T-helper 2 cell treated with Interferon-gamma antibody and Interleukin-4, amounts not matched to agents 100 ng/mL and 5 ng/mL, for 36 hours (primary cell): Measurements from ENCODE around the gene TTLL11. TPM values are rescaled to one million over a fixed set of nuclear protein-coding genes. Genes with fewer than 3 reads are reported as not detected.

Source experiments
- intact Hi-C: fragments of 100-400 bp; cut with micrococcal nuclease; formaldehyde crosslinking; loops from one replicate; pipeline ENCODE4 v1.15.1; 2023
- total RNA-seq: library from RNA; stranded (reverse); gene quantifications from 2 replicates; pipeline ENCODE4 v1.2.3, GENCODE V29; 2022

TTLL11 gene
- total RNA-seq, 1 donor from 2014 or later: 2.7 TPM

DNA sequence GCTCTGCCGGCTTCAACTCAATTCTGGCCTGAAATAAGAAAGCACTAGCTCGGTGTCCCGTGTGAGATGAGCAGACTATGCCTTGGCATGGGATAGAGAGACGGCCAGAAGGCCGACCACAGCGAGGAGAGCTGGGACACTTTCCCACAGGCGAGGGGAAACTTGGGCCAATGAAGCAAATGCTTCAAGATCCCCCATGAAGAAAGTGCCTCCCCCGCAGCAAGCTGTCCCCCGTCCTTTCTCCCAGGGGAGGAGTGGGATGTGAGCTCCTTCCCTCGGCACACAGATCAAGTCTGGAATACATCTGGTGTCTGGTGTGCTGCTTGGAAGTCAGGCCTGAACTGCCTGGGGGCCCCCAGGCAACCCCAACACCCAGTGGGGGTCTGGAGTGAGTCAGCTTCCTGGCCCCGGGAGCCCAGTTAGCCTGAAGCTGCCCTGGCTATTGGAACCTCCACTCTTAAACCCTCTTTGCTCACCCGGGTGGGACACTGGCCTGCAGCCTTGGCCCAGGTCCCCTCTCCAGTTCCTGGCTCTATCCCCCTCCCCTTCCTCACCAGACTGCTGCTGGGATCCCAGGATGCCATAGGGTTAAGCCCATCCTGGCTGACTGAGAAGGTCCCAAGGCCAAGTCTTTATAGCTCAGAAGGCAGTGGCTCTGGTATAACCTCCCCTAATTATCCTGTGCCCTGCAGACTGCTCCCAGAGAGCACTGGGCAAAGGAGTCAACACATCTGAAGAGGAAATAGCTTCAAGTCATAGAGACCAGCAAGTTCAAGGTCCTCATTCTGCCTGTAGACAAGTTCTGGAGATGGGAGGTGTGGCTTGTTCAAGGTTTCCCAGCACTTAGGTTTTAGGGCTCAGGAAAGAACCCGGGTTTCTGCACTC, 205.3 kb downstream of the TTLL11 start:
- intact Hi-C loops: no loop called here

DNA sequence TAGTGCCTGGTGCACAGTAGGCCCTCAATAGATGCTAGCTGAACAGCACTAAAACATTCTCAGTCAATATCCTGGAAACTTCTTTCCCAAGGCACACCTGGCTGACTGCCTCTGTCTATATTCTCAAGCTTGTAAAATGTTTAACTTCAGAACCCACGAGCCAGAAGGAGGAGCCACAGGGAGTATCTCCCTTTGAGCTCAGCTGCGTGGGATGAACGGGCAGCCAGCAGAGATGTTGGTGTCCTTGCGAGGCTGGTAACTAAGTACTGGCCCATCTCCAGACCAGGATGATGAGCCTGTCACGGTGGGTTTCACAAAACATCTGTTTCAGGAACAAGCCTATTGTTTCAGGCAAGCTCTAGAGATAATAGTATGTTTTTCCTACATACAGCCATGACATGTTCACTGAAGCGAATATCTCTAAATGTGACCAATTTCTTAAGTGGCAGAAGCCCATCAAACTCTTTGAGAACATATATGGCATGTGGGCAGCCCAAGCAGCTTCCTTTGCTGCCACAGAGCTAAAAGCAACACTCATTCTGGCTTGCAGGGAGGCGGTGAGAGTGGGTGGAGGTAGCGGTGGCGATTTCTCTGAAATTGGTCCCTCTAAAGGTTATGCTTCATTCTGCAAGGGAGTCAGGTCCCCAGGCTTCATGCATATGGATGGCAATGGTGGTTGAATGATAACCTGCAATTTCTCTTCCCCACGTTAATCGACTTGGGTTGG, 206.2 kb downstream of the TTLL11 start:
- intact Hi-C loops: no loop called here

DNA sequence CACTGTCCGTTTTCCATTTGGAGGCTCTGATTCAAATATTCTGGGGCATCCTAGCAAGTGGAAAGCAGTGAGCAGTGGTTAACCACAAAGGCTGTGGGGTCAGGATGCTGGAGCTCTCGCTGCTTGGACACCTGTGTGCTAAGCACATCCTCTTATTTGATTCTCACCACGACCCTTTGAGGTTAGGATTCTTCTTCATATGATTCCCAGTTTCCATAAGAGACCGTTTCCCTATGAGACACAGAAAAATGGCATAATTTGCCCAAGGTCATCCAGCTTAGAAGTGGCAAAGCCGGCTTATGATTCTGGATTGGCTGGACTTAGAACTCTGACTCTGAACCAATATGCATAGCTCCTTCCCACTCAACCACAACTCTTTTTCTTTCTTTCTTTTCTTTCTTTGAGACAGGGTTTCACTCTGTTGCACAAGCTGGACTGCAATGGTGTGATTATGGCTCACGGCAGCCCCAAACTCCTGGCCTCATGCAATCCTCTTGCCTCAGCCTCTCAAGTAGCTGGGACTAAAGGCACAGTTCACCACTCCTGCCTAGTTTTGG, 207.7 kb downstream of the TTLL11 start:
- intact Hi-C loops: no loop called here

DNA sequence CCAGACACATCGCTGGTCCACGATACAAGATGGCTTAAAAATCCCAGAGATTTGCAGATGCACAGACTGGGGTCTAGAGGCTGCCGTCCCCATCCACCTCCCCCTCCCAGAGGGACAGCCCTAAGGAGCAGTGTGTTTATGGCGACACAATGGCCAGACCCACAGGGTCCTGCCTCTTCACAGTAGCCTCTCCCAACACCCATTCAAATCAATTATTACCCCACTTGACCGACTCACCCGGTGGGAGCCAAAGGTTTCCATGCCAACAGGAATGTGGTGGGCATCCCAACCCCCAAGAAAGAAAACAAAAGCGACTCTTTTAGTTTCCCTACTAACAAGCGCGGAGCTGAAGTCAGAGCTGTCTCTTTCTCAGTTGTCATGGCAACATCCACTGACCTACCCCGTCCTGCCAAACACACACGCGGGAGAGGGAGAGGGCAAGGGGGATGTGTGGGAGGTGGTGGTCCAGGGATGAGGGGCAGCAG, 209.0 kb downstream of the TTLL11 start:
- intact Hi-C loops: no loop called here

DNA sequence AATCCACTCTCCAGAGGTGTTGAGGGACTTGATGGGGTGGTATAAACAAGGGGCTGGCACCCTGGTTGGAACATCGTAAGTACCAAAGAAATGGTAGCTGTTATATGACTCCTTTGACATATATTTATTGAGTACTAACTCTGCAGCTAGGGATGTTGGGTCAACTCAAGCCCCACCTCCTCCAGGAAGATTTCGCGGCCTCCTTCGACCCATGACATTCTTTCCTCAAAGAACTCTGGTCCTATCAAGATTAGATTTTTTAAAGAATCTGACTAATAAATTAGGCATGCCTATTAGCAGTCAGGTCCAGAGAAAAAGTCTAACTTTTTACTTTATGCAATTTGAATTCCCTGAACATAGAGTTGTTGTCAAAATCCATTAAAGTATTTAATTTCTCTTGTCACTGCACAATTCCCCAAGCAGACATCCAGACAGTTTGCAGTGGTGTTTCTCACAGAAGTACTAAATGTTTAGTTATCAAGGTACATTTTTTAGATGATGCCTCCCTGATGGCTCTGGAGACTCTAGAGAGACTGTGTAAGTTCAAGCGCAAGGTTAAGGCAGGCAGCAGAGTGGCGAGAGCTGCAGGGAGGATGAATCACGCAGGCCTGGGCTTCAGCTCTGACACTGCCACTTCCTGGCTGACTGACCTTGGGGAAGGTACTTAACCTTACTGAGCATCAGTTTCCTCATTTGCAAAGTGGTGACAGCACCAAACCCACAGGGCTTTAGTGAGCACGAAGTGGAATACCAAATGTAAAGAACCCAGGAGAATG, 209.6 kb downstream of the TTLL11 start:
- intact Hi-C loops: no loop called here

DNA sequence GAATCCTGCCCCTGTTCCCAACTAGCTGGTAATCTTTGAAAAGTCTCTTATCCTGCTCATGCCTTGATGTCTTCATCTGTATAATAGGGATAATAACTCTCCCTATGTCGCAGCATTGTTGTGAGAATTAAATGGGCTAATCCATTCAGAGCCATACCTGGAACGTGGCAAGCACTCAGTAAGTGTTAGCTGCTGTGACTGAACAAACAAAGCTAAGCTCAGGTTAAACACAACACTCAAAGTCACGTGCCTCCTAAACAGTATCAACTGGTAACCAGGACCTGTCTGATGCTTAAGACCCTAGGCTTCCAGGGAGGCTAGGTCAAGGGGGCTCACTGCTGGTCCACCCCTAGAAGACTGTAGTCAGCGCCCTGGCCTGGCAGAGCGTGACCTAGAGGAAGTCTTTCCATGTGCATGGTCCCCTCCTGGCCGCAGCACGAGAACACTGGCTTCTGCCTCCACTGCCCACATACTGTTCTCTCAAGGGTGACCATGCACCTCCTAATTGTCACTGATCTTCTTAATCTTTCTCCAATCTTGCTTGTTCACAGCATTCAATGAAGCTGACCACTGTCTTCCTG, 211.1 kb downstream of the TTLL11 start:
- intact Hi-C loops: no loop called here

DNA sequence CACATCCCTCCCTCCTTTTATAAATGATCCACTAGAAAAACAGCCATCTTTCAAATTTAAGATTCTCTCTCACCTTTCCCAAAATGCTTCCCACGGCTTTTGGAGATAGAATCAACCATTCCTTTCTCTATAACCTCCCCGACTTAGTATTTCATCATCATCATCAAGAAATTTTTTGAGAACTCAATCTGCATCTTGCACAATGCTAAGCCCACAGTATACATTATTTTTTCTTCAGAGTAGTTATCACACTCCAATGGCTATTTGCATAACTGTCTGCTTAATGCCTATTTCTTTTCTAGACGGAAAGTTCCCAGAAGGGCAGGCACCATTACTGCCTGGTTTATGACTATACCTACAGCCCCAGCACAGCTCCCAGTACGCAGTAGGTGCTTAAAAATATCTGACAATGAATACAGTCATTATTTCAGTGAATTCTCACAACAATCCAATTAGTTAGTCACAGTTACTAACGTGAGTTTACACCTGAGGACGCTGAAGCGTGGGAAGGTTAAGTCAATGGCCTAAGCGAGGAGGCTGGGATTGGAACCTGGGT, 212.7 kb downstream of the TTLL11 start:
- intact Hi-C loops: no loop called here

DNA sequence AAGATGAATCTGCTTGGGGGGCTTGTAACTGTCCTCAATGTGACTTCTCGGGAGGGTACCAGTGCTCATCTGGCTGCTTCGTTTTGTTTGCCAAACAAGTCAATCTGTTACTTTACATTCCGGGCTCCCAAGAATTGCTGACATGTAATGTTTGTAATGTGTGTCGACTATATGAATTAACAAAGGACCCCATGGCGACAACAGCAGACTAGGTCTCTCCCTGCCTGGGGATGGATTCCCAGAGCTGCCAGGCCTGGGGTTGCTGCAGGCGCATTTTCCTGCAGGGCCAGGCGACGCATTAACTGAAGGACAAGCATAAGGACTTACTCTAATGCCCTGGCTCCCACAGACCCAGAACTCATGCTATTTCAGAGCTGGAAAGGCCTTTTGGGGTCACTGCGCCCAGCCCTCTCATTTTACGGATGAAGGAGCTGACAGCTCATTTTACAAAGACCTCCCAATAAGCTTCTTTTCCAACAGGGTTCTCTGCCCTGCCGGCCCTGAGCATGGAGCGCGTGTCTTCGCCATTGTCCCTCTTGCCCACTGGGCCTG, 214.8 kb downstream of the TTLL11 start:
- intact Hi-C loops: no loop called here

DNA sequence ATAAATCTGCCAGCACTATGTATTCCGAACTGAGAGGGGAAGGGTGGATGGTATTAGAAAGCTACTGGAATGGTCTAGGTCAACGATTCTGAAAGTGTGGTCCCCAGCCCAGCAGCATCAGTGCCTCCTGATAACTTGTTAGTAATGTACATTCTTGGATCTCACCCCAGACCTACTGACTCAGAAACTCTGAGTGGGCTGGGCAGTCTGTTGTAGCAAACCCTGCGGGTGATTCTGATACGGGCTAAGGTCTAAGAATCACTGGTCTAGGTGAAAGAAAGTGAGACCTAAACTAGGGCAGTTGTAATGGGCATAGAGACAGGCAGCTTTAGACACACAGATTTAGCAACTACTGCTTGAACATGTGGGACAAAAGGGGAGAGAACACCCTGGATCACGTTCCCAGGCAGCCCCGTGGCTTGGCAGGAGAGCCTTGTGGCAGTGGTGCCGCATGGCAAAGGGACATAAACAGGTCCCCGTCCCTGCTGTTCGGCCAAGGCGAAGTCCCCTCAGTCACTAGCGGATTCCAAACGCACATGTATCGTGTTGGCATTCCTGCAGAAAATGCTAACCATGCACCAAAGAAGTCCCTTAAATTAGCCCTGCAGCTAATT, 216.3 kb downstream of the TTLL11 start:
- intact Hi-C loops: no loop called here

DNA sequence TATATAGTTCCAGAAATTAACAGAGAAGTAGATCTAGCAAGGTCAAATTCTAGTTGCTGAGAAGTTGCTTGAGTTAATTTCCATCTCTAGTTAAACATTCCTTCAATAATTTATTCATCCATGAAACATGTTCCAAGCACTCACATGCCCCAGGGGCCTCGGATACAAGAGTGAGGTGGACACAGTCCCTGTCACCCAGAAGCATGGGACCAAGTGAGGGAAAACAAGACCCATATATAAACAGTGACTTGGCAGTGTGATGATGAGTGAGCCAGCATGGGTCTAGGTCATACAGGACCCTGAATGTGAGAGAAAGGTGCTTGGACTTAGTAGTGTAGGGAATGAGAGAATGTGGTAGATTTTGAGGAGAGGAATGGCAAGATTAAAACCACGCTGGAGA, 216.9 kb downstream of the TTLL11 start:
- intact Hi-C loops: no loop called here

DNA sequence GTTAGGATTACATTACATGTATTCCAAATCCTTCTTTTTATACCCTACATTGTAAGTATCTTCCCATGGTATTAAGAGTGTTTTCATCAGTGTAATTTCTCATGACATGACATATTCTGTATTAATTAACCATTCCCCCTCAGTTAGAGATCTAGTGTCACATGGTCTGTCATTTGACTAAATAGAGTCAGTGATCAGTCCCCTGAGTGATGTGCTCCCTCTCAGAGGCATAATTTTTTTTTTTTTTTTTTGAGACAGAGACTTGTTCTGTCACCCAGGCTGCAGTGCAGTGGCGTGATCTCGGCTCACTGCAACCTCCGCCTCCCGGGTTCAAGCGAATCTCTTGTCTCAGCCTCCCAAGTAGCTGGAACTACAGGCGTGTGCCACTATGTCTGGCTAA, 218.6 kb downstream of the TTLL11 start:
- intact Hi-C loops: no loop called here

DNA sequence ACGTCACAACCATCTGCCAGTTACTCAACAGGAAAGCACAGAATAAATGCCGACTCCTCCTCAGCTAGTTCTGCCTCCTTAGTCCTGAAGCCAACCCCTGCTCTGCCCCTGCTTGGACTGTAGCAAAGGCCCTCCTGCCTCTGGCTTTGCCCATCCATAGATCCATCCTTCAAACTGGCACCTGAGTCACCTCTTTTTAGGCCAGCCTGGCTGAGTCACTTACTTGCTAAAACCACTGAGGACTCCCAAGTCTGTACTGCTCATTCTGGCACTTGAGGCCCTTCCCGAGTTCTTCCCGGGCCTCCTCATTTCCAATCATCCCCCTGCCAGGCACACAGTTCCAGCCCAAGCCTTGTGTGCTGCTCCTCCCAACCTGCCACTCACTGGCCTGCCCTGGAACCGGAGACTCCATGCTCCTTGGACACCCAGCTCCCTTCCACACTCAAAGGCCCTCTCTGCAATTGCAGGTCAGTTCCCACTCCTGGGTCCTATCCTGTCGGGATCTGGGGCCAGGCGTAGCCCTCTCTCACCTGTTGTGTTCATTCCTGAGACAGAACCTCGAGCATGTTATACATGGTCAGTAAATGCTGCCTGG, 221.6 kb downstream of the TTLL11 start:
- intact Hi-C loops: no loop called here

DNA sequence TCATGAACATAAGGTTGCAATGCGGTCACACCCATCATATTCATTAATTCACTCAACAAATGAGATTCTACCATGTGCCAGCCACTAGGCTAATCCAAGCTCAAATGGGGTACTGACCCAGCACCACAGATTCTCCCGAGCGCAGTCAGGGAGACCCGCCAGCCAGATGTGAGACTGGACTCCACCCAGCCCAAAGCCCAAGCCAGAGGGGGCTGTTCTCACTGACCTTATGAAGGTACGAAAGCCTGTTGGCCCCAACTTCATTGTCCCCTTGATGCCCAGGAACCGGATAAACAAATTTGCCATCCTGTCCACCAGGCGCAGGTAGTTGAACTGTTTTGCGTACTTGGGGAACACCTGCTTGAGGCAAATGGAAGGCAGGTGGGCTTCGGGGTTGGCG, 222.8 kb downstream of the TTLL11 start:
- intact Hi-C loops: no loop called here

DNA sequence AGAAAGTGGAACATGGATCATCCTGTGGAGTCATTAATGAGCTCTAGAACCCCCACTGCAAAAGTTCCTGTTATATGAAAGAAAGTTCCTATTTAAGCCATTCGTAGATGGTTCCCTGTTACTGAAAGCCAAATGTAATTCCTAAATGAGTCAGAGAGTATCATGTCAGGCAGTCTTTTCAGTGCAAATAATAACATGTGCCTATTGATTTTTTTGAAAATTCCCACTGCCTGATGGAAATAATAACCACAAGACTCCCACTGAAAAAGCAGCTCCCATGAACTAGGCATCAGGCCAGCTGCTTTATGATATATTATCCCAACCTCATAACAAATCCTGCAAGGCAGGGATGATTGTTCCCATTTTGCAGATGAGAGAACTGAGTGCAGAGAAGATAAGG, 224.5 kb downstream of the TTLL11 start:
- intact Hi-C loops: no loop called here

DNA sequence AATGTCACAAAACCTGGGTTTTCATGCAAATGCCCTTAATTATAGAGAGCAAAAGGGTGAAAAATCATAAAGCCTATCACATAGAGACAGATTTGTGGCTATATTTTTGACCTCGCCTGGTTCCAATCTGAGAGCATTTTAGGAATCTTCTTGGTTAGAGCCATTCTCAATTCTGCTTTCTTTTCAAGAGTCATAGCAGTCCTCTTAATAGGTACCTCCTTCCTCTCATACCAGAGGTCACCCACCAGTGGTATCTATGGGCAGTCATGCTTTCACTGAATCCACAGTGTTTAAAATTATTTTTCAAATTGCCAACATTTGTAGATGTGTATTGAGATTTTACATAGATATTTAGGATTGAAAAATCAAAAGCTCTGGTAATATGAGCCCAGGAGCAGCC, 226.2 kb downstream of the TTLL11 start:
- intact Hi-C loops: no loop called here

DNA sequence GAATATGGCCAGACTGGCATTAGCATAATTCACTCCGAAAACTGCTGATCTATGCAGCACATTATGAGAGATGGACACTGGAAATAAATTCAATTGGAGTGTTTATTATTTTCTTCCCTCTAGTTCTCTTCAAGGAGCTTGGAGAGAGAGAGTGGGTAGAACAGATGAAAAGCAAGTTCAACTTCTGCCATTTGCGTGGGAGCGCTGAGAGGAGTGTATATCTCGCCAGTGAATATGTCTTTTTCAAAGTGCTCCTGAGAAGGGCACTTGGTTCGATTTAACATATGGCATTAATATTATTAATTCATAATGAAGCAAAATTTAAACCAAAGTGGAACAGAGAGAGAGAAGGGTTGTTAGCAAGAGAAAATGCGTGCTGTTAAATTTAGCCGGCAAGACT, 227.2 kb downstream of the TTLL11 start:
- intact Hi-C loops: no loop called here

DNA sequence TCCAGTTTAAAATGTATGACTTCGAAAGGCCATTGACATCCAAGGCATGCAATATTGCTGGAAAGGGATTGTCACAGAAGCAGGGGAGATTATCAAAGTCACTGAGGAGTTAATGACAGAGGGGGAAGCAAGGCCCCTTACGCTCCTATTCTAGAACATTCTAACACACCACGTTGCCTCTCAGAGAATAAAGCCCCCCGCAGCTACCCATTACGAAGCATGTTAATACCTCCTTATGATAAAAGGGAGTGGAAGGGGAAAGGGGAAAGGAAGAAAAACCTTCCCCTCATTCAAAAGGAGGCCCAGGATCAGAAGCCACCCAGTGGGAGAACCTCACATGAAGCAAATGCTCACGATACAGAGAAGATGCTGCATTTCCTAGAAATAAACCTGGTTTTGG, 228.0 kb downstream of the TTLL11 start:
- intact Hi-C loops: no loop called here

DNA sequence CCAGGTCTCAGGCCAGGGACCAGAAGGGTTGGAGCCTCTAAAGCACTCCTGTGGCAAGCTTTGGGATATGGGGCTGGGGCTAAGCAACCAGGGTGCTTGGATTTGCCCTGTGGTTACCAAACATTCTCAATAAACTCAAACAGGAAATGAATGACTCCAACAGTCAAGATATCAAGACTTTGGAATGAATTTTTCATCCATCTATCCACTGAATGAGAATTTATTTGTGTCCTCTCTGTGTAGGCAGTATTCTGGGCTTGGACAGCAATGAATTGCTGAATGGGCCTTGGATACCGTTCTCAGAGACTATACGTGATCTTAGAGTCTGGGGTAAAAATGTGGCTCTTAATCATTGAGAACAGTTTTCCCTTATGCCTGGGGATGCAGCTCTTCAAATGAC, 229.2 kb downstream of the TTLL11 start:
- intact Hi-C loops: no loop called here
